BE2C (cell line): ENCODE data around the gene AIP.

ENCODE experiments used
- DNase-seq: peaks from one replicate; pipeline ENCODE4 v3.0.0-alpha.2; 2020
- H3K27me3 ChIP-seq: fragments of 250-450 bp; sonication (Bioruptor Pico); 2 replicates; pipeline ENCODE4 v1.5.1; 2020; ENCODE audit warnings: mild to moderate bottlenecking
- H3K36me3 ChIP-seq: fragments of 250-450 bp; sonication (Bioruptor Pico); 2 replicates; pipeline ENCODE4 v1.5.1; 2020; ENCODE audit warnings: mild to moderate bottlenecking
- H3K4me1 ChIP-seq: fragments of 250-450 bp; sonication (Bioruptor Pico); 2 replicates; pipeline ENCODE4 v1.5.1; 2020
- H3K4me3 ChIP-seq: 2 replicates; pipeline ENCODE4 v1.5.1; 2011; ENCODE audit warnings: low read depth, low read length
- H3K9me3 ChIP-seq: fragments of 250-450 bp; sonication (Bioruptor Pico); 2 replicates; pipeline ENCODE4 v1.5.1; 2020
- CTCF ChIP-seq: IDR thresholded peaks from 2 replicates; pipeline ENCODE4 v1.5.1; 2012; ENCODE audit warnings: mild to moderate bottlenecking, low read depth, low read length

Gene AIP

GRCh38 chr11:67489885-67490726 is 7.3 kb downstream of the AIP start:
- Histone ChIP-seq H3K36me3 (peaks cover 9% of the 10 kb centered on the region), H3K4me3 (no peak overlapping the region), H3K9me3 (no peaks in the 10 kb centered on the region), H3K27me3 (no peaks in the 10 kb centered on the region), H3K4me1 (no peaks in the 10 kb centered on the region)
- TF ChIP-seq CTCF = no peak
- no peak for DNase-seq

GRCh38 chr11:67490727-67491065 is 7.9 kb downstream of the AIP start:
- Histone ChIP-seq H3K27me3 (no peaks in the 10 kb centered on the region), H3K36me3 (peaks cover 9% of the 10 kb centered on the region), H3K9me3 (no peaks in the 10 kb centered on the region), H3K4me3 (no peak overlapping the region), H3K4me1 (no peaks in the 10 kb centered on the region)
- no peak for TF ChIP-seq CTCF
- no peak for DNase-seq

- H3K4me3 ChIP-seq = no peak overlapping the region
- no peak for DNase-seq
- H3K27me3 ChIP-seq = no peaks in the 10 kb centered on the region
- no peaks in the 10 kb centered on the region for H3K9me3 ChIP-seq
- H3K36me3 ChIP-seq = peaks cover 9% of the 10 kb centered on the region
- no peak for TF ChIP-seq CTCF
- no peaks in the 10 kb centered on the region for H3K4me1 ChIP-seq
Measured at GRCh38 chr11:67491276-67492068, 8.6 kb downstream of the AIP start.

- no peaks in the 10 kb centered on the region for H3K4me1 ChIP-seq
- H3K36me3 ChIP-seq = peaks cover 9% of the 10 kb centered on the region
- no peak overlapping the region for H3K4me3 ChIP-seq
- no peaks in the 10 kb centered on the region for H3K27me3 ChIP-seq
- no peak for TF ChIP-seq CTCF
- no peaks in the 10 kb centered on the region for H3K9me3 ChIP-seq
- DNase-seq = no peak
Measured at GRCh38 chr11:67492069-67492727, 9.4 kb downstream of the AIP start.

GRCh38 chr11:67492801-67493547 is 10.1 kb downstream of the AIP start:
- no peak for TF ChIP-seq CTCF
- Histone ChIP-seq H3K27me3 (no peaks in the 10 kb centered on the region), H3K9me3 (no peaks in the 10 kb centered on the region), H3K4me1 (no peaks in the 10 kb centered on the region), H3K36me3 (peaks cover 7% of the 10 kb centered on the region), H3K4me3 (no peak overlapping the region)
- no peak for DNase-seq
